ENCODE measurements around the gene DHFR.

DHFR gene

GRCh38 chr5:80655231-80655774 is 520 bp upstream of the DHFR start:
- in situ Hi-C loops (cut with HindIII; ENCODE audit: low sequenced_read_pairs) = no loop called here

DNA sequence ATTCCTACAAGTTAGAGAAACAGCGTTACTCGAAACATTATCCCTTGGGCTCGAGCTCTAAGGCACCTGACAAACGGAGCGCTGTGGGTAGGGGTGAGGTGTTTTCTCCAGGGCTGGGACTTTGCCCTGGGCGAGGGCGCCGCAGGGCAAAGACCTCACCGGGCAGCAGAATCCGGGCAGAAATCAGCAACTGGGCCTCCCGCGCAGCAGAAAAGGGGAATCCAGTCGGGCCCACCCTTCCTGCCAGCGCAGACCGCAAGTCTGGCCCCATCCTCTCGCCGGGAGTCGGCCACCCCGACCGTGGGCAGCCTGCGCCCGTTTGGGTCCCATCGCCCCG is 761 bp downstream of the DHFR start:
- in situ Hi-C loops (cut with HindIII; ENCODE audit: low sequenced_read_pairs) = no loop called here

GRCh38 chr5:80653502-80653901 is 1.3 kb downstream of the DHFR start:
- in situ Hi-C loops (cut with HindIII; ENCODE audit: low sequenced_read_pairs) = no loop called here

DNA sequence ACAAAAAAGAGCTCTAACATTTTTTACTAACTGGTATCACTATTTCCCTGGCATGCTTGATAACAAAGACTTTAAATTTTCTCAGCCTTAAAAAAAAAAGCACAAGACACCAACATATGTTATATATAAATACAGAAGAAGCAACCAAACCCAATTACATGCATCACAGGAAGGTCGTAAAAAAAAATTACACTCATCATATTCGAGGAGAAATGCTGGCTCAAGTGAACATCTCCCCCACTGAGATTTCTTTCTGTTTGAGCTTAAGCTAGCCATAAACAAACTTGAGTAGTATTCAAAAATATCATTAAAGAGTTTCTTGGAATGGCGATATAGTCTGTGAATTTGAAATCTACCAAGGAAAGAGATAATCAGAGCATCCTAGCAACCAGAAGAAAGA is 7.9 kb downstream of the DHFR start:
- in situ Hi-C loops (cut with HindIII; ENCODE audit: low sequenced_read_pairs) = no loop called here

GRCh38 chr5:80644900-80645299 is 9.9 kb downstream of the DHFR start:
- in situ Hi-C loops (cut with HindIII; ENCODE audit: low sequenced_read_pairs) = no loop called here

DNA sequence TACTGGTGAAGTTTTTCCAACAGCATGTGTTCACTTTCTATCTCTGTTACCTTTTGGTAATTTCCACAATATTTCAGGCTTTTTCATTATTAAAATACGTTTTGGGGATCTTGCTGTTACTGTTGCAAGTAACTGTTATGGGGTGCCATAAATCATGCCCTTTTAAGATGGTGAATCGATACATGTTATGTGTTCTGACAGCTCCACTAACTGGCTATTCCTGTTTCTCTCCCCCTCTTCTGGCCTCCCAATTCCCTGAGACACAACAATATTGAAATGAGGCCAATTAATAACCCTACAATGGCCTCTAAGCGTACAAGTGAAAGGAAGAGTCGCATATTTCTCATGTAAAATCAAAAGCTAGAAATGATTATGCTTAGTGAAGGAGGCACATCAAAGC is 13.4 kb downstream of the DHFR start:
- in situ Hi-C loops (cut with HindIII; ENCODE audit: low sequenced_read_pairs) = no loop called here

DNA sequence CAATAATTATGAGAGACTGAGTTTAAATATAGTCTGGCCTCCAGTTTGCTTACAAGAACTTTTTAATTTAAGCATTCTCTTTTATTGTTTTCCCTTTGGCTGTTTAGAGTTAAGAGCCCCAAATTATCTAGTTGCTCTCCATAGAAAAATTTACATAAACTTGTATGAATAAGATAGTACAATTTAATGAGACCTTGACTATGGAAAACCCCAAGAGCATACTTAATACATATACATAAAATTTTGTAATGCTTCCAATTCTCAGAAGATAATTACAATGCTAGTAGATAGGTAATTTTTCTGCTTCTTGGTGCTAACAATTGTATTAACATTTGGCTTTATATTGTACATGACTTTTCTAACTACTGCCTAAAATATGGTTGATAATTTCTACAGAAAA is 20.6 kb downstream of the DHFR start:
- in situ Hi-C loops (cut with HindIII; ENCODE audit: low sequenced_read_pairs) = no loop called here

- in situ Hi-C loops (cut with HindIII; ENCODE audit: low sequenced_read_pairs) = no loop called here
These were observed 22.1 kb downstream of the DHFR start for GRCh38 chr5:80632700-80633099.

- in situ Hi-C loops (cut with HindIII; ENCODE audit: low sequenced_read_pairs) = no loop called here
These were observed 23.2 kb downstream of the DHFR start for GRCh38 chr5:80631278-80632259.

DNA sequence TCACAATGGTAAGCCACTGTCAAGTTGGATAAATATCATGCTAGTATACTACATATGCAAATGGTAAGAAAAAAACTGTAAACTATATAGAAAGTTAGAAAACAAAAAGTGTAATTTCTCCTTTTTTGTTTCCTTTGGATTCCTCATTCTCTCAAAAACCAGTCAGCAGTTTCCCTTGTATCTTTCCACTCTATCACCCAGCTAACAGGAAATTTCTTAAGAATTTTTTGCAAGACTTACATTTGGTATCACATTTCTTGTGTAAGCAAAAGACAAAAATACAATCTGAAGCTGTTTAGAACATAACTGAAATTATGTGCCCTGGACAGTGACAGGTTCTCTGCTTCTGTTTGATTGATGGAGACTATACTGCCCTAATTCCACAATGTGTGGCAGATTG is 25.5 kb downstream of the DHFR start:
- in situ Hi-C loops (cut with HindIII; ENCODE audit: low sequenced_read_pairs) = no loop called here

GRCh38 chr5:80625230-80625629 is 29.6 kb downstream of the DHFR start:
- in situ Hi-C loops (cut with HindIII; ENCODE audit: low sequenced_read_pairs) = no loop called here

- in situ Hi-C loops (cut with HindIII; ENCODE audit: low sequenced_read_pairs) = no loop called here
These were observed 30.8 kb downstream of the DHFR start for GRCh38 chr5:80623999-80624398.

GRCh38 chr5:80622756-80623155 is 32.0 kb downstream of the DHFR start:
- in situ Hi-C loops (cut with HindIII; ENCODE audit: low sequenced_read_pairs) = no loop called here

GRCh38 chr5:80620211-80620610 is 34.6 kb downstream of the DHFR start:
- in situ Hi-C loops (cut with HindIII; ENCODE audit: low sequenced_read_pairs) = no loop called here

GRCh38 chr5:80619086-80619485 is 35.7 kb downstream of the DHFR start:
- in situ Hi-C loops (cut with HindIII; ENCODE audit: low sequenced_read_pairs) = no loop called here

DNA sequence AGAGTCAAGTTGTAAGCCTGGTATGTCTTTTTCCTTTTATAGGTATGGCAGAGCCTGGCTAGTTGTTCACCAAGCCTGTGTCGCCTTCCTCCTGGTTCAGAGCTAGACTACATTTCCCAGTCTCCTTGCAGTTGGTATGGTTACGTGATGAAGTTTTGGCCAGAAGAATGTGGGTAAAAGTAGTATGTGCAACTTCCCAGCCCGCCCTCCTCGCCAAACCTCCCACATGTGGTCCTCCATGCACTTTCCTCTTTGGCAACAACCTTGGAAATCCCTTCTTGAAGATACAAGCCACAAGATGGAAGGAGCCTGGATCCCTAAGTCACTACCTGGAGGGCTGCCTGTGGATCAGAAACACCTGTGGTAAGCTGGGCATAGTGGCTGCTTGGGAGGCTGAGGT is 36.3 kb downstream of the DHFR start:
- in situ Hi-C loops (cut with HindIII; ENCODE audit: low sequenced_read_pairs) = no loop called here

DNA sequence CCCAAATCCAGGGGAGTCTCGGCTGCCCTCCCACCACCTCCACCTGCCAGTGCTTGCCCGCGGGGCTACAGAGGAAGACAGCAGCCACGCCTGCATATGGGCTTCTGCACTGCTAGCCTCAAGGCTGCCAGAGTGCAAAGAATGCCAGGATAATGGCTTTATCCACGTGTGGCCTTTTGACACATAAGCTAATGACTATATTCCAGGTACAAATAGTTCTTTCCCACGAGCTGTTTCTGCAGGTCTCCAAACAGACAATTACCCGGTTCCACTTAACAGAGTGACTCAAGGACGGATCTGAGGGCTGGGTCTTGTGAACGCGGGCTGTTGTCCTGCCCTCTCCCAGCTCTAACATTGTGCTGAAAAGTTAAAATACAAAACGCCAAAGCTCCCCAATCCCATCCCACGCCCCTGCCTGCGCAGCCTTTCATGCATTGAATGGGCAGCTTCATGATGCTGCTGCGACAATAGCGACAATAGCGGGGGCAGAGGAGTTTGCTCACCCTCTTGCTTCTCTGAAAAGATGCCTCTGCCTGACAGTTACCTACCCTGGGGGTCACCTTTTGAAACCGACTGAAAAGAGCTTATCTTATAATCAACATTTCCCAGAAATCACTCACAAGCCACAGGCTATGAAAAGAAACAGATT is 39.4 kb downstream of the DHFR start:
- in situ Hi-C loops (cut with HindIII; ENCODE audit: low sequenced_read_pairs) = no loop called here

GRCh38 chr5:80609692-80610091 is 45.1 kb downstream of the DHFR start:
- in situ Hi-C loops (cut with HindIII; ENCODE audit: low sequenced_read_pairs) = no loop called here

GRCh38 chr5:80608731-80609130 is 46.1 kb downstream of the DHFR start:
- in situ Hi-C loops (cut with HindIII; ENCODE audit: low sequenced_read_pairs) = no loop called here

DNA sequence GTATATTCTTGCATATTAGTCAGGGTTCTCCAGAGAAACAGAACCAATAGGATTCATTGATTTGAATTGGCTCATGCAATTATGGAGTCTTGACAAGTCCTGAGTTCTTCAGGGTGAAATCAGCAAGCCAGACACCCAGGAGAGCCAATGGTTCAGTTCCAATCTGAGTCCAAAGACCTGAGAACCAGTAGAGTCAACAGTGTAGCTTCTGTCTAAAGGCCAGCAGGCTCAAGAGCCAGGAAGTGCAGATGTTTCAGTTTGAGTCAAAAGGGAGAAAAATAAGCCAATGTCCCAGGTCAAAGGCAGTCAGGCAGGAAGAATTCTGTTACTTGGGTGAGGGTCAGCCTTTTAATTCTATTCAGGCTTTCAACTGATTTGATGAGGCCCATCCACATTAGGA is 47.0 kb downstream of the DHFR start:
- in situ Hi-C loops (cut with HindIII; ENCODE audit: low sequenced_read_pairs) = no loop called here

- in situ Hi-C loops (cut with HindIII; ENCODE audit: low sequenced_read_pairs) = no loop called here
These were observed 47.4 kb downstream of the DHFR start for GRCh38 chr5:80607343-80607742.

Data from endothelial cell of hepatic sinusoid (primary cell).